Bone marrow (tissue), 2 donors: ENCODE data around the gene PPM1E.
A peak's percentile ranks its signal among the peaks of the same experiment; 100 is the strongest.
"Not testable (repeated sequence)": the region's sequence is repeated elsewhere in the genome, so short reads cannot be mapped to it uniquely, and the experiment has no call there.

Experiments used
- DNase-seq, 2 donors: peaks; one replicate each; lab custom pipeline; 2025; lab: John Stamatoyannopoulos, UW

PPM1E gene

DNA sequence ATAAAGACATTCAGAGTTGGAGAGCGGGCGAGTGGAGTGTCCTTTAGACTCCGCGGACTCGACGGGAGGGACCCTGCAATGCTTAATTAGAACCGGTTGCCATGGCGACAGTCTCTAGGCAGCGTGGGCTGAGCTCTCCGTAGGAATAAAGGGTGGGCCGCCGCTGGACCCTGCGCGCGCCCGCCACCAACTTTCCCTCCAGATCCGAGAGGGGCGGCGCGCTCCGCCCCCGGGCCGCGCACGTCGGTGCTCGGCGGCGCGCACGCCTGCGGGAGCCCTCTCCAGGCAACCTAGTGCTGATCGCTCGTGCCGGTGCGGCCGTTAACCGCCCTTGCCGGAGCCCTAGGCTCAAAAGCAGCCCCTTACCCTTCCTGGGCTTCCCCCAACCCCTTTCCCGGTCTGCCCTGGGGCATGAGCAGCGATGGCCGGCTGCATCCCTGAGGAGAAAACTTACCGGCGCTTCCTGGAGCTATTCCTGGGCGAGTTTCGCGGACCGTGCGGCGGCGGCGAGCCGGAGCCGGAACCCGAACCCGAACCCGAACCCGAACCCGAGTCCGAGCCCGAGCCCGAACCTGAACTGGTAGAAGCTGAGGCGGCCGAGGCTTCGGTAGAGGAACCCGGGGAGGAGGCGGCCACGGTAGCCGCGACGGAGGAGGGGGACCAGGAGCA is at the start of gene PPM1E:
Gene PPM1E, plus strand, starts transcription at position 278 of the 669 bp plus-strand sequence.
- DNase-seq = peak in 1 of 2 donors; percentile 4

- DNase-seq = no peak
Observed at GRCh38 chr17:58706351-58707140, 49.1 kb upstream of the PPM1E start.

DNA sequence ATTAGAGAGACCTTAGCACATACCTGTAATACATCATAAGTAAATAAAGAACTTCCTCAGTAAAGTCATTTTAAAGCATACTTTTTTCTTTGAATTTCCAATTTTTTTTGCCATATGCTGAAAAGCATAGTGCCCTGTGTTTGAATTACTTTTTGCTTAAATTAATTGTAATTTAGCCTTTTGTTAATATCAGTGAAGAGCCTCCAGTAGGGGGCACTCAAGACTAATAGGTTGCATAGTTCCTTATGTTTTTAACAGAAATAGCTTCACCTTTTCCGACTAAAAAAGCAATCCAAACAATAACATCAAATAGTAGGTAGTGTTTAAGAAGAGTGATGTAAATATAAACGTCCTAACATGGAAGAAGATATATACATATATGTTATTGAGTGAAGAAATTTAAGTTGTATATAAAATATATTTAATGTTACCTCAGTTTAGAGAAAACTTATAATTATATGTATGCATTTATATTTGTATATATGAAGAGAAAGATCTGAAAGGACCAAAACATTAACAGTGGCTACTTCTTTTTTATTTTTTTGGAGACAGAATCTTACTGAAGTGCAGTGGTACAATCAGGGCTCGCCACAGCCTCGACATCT is 44.6 kb upstream of the PPM1E start:
- peak in 1 of 2 donors; percentile 0 for DNase-seq

DNA sequence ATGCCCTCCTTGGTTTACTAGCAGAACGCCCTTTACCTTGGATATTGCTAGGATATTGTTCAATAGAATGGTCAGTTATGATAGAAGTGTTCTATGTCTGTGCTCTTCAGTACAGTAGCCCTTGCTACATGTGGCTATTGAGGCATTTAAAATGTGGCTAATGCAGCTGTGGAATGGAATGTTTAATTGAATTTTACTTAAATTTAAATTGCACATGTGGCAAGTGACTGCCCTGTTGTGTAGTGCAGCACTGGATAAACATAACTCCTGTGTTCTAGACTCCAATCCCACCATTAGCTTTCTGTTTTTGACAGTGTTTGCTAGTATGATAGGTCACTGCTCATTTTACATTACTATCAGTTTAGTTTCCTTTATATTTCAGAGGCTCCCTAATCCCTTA is 33.4 kb upstream of the PPM1E start:
- no peak for DNase-seq

DNA sequence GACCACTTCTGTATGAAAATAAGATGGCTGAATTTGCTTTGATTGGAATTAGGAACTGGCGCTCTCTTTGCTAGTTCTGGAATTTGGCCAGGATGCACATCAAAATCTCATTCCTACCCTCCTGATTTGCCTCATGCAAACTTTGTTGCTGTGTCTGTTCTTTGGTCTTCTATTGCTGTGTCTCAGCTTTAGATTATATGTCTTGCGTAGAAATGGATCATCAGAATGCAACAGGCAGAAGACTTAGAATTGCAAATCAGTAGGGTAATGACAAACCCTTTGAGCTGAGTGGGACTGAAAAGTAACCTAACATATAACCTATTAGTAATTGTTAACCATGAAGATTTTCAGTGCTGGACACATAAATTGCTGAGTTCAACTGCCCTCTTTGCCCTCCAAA is 33.0 kb upstream of the PPM1E start:
- no peak for DNase-seq

DNA sequence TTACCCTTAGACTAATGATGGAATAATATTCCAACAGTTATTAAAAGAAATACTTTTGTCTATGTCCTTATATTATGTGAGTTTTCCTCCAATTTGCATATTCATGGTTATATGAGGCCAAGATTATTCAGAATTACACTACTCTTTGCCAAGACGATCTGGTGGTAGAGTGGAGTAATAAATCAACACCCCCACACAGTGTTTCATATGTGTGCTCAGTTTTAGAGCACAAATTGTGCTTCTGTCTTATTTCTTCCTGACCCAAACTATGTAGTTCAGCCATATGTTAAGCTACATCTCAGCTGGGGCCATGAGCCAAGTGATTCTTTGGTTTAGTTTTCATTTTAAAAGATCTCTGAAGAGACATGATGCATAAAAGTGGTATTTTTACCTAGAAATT is 26.9 kb upstream of the PPM1E start:
- no peak for DNase-seq

DNA sequence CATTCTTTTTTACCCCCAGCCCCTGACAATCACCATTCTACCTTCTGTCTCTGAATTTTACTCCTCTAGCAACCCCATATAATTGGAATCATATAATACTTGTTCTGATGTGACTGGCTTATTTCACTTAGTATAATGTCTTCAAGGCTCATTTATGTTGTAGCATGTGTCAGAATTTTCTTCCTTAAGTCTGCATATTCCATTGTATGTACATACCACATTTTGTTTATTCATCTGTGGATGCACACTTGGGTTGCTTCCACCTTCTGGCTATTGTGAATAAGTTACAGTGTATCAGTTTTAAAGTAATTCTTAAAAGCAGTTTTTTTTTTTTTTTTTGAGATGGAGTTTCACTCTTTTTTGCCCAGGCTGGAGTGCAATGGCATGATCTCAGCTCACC is 24.7 kb upstream of the PPM1E start:
- DNase-seq = no peak

GRCh38 chr17:58734040-58734439 is 21.6 kb upstream of the PPM1E start:
- DNase-seq = no peak

GRCh38 chr17:58734811-58735210 is 20.8 kb upstream of the PPM1E start:
- DNase-seq = no peak

DNA sequence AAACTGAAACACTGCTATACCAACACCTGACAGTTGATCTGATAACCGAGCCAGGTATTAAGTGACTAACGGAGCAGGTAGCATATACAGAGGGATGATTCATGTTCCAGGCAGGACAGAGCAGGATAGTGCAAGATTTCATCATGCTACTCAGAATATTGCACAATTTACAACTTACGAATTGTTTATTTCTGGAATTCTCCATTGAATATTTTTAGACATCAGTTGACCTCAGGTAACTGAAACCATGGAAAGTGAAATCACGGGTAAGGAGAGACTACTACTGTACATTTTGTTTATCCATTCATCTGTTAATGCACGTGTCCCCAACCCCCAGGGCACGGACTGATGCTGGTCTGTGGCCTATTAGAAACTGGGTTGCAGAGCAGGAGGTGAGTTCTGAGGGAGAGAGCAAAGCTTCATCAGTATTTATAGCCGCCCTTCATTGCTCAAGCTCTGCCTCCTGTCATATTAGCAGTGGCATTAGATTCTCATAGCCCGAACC is 14.5 kb upstream of the PPM1E start:
- no peak for DNase-seq

- no peak for DNase-seq
Observed at GRCh38 chr17:58747674-58748073, 8.0 kb upstream of the PPM1E start.

DNA sequence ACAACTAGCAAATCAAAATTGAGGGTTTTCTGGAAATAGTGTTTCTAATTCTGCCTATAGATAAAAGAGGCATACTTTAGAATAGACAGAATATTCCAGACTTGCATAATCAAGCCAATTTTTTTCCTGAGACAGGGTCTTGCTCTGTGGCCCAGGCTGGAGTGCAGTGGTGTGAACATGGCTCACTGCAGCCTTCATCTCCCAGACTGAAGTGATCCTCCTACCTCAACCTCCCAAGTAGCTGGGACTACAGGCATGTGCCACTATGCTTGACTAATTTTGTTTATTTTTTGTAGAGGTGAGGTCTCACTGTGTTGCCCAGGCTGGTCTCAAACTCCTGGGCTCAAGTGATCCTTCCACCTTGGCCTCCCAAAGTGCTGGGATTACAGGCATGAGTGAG is 6.0 kb upstream of the PPM1E start:
- DNase-seq = not testable (repeated sequence)

- no peak for DNase-seq
Observed at GRCh38 chr17:58753026-58753425, 2.6 kb upstream of the PPM1E start.

DNA sequence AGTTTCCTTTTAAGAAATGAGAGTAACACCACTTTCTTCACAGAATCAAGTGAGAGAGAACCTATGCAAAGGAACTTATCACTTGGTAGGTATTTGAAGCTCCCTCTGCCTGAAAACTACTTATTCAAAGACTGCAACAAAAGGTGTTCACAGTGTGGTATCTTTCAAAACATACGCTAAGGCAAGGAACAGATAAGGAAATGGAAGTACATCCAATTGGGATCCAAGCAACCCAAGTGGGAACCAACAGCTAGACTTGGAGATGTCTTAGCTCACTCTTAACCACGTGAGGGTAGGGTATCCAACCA is 431 bp upstream of the PPM1E start:
- DNase-seq = no peak

DNA sequence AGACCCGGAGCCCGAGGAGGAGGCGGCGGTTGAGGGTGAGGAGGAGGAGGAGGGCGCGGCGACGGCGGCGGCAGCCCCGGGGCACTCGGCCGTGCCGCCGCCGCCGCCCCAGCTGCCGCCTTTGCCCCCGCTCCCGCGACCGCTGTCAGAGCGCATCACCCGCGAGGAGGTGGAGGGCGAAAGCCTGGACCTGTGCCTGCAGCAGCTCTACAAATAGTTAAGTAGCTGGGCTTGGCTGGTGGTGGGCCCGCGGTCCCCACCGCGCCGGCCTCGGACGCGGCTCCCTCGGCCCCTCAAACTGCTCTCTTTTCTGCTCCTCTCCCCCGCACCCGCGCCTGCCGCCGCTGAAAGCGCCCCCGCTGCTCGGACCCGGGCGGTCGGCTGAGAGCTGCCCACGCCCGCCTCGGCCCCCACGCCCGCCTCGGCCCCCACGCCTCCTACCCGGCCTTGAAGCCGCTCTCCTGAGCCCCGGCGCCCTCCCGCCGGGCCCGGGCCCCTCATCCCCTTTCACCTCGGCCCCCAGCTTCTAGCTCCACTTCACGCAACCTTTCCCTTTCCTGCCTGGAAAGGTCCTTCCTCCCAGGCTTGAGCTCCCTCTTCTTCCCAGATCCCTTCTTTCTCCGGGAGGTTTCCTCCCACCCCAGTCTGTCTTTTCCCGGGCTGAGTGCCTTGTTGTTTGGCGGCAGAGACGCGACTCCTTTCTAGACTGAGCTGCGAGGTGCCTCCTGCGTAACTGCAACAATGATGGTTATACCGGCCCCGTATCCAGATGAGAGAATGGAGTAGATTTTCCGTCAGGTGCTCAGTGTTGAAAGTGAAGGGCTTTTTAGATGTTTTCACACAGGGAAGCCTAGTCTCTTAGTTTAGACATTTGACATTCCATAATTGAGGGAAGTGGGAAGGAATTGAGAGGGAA is 850 bp downstream of the PPM1E start:
- DNase-seq = no peak

GRCh38 chr17:58757162-58757613 is 1.5 kb downstream of the PPM1E start:
- DNase-seq = no peak

GRCh38 chr17:58758890-58759289 is 3.2 kb downstream of the PPM1E start:
- no peak for DNase-seq

- no peak for DNase-seq
Observed at GRCh38 chr17:58759522-58759921, 3.9 kb downstream of the PPM1E start.

DNA sequence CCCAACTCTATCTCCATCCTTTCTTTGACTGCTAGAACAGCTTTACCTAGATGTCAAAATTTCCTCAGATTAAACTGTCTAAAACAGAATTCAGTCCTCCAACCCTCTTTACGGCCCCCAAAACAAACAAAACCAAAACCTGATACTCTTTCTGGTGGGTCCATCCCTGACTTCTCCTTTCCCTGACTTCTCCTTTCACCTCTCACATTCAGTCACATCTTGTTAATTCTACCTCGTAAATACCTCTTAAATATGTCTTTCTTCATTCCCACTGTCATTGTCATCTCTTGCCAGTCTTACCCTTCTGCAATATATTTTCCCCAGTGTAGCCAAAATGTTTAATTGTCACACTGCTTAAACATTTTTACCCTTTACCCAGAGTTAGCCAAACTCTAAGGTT is 4.6 kb downstream of the PPM1E start:
- no peak for DNase-seq

- DNase-seq = no peak
Observed at GRCh38 chr17:58763263-58763662, 7.6 kb downstream of the PPM1E start.

DNA sequence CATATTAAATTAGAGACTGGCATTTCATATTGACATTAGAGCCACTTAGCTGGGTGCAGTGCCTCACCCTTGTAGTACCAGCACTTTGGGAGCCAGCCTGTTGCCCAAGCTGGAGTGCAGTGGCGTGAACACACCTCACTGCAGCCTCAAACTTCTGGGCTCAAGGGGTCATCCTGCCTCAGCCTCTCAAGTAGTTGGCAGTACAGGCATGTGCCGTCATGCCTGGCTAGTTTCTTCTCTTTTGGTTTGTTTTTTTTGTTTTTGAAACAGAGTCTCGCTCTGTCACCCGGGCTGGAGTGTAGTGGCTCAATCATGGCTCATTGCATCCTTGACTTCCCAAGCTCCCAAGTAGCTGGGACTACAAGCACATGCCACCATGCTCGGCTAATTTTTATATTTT is 8.7 kb downstream of the PPM1E start:
- no peak for DNase-seq

- not testable (repeated sequence) for DNase-seq
Observed at GRCh38 chr17:58778482-58778881, 22.8 kb downstream of the PPM1E start.
